IPS DF 19.7 (cell line): ENCODE results near the gene TP53BP1.
A peak's percentile ranks its signal among the peaks of the same experiment; 100 is the strongest.
"Not testable (repeated sequence)": the region's sequence is repeated elsewhere in the genome, so short reads cannot be mapped to it uniquely, and the experiment has no call there.

Experiments
- DNase-seq: peaks from one replicate; pipeline ENCODE4 v3.0.0-alpha.2; 2013; ENCODE audit warnings: low read depth, low spot score

TP53BP1 gene, protein sequence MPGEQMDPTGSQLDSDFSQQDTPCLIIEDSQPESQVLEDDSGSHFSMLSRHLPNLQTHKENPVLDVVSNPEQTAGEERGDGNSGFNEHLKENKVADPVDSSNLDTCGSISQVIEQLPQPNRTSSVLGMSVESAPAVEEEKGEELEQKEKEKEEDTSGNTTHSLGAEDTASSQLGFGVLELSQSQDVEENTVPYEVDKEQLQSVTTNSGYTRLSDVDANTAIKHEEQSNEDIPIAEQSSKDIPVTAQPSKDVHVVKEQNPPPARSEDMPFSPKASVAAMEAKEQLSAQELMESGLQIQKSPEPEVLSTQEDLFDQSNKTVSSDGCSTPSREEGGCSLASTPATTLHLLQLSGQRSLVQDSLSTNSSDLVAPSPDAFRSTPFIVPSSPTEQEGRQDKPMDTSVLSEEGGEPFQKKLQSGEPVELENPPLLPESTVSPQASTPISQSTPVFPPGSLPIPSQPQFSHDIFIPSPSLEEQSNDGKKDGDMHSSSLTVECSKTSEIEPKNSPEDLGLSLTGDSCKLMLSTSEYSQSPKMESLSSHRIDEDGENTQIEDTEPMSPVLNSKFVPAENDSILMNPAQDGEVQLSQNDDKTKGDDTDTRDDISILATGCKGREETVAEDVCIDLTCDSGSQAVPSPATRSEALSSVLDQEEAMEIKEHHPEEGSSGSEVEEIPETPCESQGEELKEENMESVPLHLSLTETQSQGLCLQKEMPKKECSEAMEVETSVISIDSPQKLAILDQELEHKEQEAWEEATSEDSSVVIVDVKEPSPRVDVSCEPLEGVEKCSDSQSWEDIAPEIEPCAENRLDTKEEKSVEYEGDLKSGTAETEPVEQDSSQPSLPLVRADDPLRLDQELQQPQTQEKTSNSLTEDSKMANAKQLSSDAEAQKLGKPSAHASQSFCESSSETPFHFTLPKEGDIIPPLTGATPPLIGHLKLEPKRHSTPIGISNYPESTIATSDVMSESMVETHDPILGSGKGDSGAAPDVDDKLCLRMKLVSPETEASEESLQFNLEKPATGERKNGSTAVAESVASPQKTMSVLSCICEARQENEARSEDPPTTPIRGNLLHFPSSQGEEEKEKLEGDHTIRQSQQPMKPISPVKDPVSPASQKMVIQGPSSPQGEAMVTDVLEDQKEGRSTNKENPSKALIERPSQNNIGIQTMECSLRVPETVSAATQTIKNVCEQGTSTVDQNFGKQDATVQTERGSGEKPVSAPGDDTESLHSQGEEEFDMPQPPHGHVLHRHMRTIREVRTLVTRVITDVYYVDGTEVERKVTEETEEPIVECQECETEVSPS (N-terminal part only)

DNA sequence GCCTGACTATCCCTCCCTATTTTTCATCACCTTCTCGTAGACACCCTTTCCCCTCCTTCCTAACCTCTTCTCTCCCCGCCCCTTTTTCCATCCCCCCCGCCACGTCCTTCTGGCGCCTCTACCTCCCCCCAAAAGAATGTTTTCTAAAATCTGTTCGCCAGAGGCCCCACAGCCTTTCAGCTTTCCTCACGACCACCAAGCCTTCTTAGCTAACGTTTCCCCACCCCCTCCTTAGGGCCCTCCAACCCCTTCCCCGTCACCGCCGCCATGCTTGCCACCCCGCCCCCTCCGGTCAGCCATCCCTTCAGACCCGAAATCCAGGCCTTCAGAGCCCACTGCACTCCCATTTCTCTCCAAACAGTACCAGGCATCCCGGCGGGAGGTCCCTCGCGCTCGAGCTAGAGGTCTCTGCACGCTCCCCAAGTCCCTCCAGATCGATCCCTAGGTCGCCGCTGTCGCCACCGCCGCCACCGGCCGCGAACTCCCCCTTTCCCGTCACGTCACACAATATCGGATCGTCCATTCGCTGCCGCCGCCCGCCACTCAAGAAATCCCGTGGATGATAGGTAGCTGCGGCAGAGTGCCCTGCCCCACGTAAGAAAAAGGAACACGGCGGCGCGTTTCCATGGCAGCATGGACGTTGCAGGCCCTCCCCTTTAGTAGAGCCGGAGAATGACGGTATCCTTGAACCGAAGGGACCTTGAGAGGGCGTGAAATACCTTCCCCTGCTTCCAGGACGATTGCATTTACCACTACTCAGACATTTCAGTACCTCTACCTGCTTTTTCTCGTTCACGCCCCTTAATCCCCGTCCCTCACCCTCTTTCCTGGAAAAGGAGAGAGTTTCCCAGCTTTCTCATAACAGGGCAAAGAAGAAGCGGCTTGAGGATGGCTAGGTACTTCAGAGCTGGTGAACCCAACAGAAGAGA, at the start of gene TP53BP1:
Gene TP53BP1 (minus strand): TSS at position 484 of the 929 bp plus-strand sequence. CDS start 113 bp downstream, at position 371.
- peak; percentile 93 for DNase-seq

DNA sequence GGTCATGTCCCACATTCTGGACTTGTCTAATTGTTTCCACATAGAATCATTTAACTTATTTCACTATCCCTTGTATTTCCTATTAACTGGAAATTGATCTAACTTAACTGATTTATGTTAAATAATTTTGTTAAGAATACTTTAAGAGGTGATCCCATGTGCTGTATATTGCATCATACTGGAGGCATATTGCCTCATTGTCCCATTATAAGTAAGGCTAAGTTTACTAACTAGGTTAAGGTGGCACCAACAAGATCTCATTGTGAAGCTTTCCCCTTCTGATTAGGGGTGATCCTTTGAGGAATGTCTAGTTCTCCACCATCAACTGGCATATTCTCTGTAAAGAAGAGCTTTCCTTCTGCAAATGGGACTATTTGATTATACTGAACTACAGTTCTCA, 48.8 kb upstream of the TP53BP1 start:
- no peak for DNase-seq

DNA sequence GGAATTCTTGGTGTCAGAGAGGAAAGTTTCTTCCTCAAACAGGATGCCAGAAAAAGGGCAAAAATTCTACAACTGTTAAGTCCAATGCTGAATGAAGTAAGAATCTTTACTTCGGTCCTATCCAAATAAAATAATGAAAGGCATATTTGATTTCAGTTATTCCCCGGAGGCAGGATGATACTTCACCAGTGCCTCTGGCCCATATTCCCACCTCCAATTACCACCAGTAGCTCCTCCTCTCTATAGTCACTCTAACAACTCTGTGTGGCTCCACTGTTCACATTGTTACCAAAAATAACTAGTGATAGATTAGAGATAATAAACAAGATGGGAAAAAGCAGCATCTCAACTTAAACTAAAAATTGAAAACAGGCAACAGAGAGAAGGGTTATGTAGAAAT, 45.1 kb upstream of the TP53BP1 start:
- DNase-seq = no peak

DNA sequence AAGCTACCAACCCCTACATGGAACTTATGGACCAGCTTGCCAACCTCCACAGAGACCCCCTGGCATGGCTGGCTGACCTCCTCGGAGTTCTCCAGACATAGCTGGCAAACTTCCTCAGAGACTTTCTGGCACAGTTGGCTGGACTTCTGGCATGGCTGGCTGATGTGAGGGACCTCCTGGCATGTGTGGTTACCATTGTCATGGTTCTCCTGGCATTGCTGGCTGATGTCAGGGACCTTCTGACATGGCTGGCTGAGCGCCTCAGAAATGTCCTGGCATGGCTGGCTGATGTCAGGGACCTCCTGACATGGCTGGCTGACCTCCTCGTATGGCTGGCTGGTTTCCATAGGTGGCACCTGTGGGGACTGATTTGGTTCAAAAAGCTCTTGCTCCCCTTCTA, 41.9 kb upstream of the TP53BP1 start:
- DNase-seq = no peak

DNA sequence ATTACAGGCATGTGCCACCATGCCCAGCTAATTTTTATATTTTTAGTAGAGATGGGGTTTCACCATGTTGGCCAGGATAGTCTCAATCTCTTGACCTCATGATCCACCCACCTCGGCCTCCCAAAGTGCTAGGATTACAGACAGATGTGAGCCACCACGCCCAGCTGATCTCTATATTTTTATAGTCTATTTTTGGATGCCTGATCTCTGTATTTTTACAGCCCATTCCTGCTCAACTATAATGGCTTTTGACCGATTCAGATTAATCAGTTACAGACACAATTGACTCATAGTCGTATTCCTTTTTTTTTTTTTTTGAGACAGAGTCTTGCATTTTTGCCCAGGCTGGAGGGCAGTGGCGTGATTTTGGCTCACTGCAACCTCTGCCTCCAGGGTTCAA, 39.9 kb upstream of the TP53BP1 start:
- DNase-seq = not testable (repeated sequence)

DNA sequence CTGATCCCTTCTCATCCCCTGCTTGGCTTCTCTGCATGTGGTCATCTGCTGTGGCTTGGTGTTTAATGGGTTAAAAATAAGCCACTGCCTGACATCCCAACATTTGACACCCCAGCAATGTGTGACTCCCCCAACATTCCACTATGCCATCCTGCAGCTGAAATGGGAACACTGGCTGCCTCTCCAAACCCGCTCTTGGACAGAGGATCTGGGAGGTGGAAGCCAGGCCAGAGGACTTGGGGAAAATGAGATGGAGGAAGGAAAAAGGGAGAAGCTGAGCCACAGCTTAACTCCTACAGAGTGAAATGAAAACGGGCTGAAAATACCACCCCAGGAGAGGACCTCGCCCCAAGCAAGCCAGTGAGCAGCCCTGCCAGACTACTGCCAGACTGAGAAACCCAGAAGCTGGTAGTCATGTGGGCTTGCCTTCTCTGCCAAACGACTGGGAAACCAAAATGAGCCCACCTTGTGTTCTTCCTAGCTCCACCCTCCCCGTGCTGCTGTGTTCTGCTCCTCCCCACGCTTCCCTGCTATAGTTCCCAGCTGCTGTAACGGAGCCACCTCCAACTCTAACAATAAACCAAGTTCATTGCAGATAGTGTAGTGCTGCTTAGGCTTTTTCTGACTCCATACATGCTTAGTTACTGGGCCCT, 38.2 kb upstream of the TP53BP1 start:
- DNase-seq = no peak

DNA sequence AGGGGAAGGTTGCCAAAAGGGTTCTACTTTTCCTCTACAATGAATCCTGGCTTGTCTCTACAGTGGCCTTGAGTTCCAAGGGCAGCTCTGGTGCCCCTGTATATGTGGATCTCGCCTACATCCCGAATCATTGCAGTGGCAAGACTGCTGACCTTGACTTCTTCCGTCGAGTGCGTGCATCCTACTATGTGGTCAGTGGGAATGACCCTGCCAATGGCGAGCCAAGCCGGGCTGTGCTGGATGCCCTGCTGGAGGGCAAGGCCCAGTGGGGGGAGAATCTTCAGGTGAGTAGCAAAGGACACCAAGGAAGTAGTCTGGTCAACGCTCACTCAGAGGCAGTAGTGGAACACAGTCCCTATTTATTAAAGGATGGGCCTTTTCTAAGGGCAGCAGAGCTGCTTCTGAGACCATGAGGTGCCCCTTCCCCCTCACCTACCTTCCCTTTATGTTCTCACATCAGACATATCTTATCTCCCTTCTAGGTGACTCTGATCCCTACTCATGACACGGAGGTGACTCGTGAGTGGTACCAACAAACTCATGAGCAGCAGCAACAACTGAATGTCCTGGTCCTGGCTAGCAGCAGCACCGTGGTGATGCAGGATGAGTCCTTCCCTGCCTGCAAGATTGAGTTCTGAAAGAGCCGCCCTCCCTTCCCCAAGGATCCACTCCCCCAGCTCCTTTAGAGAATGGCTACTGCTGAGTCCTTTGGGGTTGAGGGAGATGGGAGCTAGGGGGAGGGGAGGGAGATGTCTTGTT, 36.8 kb upstream of the TP53BP1 start:
- DNase-seq = no peak

DNA sequence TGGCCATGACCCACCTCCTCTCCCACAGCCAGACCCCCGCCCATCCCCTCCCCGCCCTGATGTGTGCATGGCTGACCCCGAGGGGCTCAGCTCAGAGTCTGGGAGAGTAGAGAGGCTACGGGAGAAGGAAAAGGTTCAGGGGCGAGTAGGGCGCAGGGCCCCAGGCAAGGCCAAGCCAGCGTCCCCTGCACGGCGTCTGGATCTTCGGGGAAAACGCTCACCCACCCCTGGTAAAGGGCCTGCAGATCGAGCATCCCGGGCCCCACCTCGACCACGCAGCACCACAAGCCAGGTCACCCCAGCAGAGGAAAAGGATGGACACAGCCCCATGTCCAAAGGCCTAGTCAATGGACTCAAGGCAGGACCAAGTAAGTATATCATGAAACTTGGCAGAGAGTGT, 36.2 kb upstream of the TP53BP1 start:
- DNase-seq = no peak

DNA sequence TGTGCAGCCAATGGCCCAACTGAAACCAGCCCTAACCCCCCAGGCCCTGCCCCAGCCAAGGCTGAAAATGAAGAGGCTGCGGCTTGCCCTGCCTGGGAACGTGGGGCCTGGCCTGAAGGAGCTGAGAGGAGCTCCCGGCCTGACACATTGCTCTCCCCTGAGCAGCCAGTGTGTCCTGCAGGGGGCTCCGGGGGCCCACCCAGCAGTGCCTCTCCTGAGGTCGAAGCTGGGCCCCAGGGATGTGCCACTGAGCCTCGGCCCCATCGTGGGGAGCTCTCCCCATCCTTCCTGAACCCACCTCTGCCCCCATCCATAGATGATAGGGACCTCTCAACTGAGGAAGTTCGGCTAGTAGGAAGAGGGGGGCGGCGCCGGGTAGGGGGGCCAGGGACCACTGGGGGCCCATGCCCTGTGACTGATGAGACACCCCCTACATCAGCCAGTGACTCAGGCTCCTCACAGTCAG, 35.6 kb upstream of the TP53BP1 start:
- DNase-seq = no peak

DNA sequence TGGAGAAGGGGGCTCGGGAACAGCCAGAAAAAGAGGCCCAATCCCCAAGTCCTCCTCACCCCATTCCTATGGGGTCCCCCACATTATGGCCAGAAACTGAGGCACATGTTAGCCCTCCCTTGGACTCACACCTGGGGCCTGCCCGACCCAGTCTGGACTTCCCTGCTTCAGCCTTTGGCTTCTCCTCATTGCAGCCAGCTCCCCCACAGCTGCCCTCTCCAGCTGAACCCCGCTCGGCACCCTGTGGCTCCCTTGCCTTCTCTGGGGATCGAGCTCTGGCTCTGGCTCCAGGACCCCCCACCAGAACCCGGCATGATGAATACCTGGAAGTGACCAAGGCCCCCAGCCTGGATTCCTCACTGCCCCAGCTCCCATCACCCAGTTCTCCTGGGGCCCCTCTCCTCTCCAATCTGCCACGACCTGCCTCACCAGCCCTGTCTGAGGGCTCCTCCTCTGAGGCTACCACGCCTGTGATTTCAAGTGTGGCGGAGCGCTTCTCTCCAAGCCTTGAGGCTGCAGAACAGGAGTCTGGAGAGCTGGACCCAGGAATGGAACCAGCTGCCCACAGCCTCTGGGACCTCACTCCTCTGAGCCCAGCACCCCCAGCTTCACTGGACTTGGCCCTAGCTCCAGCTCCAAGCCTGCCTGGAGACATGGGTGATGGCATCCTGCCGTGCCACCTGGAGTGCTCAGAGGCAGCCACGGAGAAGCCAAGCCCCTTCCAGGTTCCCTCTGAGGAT, 35.0 kb upstream of the TP53BP1 start:
- DNase-seq = no peak

DNA sequence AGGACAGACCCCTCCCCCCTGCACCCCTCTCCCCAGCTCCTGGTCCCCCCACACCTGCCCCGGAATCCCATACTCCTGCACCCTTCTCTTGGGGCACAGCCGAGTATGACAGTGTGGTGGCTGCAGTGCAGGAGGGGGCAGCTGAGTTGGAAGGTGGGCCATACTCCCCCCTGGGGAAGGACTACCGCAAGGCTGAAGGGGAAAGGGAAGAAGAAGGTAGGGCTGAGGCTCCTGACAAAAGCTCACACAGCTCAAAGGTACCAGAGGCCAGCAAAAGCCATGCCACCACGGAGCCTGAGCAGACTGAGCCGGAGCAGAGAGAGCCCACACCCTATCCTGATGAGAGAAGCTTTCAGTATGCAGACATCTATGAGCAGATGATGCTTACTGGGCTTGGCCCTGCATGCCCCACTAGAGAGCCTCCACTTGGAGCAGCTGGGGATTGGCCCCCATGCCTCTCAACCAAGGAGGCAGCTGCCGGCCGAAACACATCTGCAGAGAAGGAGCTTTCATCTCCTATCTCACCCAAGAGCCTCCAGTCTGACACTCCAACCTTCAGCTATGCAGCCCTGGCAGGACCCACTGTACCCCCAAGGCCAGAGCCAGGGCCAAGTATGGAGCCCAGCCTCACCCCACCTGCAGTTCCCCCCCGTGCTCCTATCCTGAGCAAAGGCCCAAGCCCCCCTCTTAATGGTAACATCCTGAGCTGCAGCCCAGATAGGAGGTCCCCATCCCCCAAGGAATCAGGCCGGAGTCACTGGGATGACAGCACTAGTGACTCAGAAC, 34.3 kb upstream of the TP53BP1 start:
- DNase-seq = no peak

DNA sequence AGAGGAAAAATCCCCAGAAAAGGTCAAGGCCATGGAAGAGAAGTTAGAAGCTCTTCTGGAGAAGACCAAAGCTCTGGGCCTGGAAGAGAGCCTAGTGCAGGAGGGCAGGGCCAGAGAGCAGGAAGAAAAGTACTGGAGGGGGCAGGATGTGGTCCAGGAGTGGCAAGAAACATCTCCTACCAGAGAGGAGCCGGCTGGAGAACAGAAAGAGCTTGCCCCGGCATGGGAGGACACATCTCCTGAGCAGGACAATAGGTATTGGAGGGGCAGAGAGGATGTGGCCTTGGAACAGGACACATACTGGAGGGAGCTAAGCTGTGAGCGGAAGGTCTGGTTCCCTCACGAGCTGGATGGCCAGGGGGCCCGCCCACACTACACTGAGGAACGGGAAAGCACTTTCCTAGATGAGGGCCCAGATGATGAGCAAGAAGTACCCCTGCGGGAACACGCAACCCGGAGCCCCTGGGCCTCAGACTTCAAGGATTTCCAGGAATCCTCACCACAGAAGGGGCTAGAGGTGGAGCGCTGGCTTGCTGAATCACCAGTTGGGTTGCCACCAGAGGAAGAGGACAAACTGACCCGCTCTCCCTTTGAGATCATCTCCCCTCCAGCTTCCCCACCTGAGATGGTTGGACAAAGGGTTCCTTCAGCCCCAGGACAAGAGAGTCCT, 33.4 kb upstream of the TP53BP1 start:
- no peak for DNase-seq

DNA sequence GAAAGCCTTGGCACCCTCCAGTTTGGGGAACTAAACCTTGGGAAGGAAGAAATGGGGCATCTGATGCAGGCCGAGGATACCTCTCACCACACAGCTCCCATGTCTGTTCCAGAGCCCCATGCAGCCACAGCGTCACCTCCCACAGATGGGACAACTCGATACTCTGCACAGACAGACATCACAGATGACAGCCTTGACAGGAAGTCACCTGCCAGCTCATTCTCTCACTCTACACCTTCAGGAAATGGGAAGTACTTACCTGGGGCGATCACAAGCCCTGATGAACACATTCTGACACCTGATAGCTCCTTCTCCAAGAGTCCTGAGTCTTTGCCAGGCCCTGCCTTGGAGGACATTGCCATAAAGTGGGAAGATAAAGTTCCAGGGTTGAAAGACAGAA, 32.2 kb upstream of the TP53BP1 start:
- DNase-seq = no peak

DNA sequence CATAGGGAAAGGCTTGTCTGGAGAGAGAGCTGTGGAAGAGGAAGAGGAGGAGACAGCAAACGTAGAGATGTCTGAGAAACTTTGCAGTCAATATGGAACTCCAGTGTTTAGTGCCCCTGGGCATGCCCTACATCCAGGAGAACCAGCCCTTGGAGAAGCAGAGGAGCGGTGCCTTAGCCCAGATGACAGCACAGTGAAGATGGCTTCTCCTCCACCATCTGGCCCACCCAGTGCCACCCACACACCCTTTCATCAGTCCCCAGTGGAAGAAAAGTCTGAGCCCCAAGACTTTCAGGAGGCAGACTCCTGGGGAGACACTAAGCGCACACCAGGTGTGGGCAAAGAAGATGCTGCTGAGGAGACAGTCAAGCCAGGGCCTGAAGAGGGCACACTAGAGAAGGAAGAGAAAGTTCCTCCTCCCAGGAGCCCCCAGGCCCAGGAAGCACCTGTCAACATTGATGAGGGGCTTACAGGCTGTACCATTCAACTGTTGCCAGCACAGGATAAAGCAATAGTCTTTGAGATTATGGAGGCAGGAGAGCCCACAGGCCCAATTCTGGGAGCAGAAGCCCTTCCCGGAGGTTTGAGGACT, 31.4 kb upstream of the TP53BP1 start:
- no peak for DNase-seq

DNA sequence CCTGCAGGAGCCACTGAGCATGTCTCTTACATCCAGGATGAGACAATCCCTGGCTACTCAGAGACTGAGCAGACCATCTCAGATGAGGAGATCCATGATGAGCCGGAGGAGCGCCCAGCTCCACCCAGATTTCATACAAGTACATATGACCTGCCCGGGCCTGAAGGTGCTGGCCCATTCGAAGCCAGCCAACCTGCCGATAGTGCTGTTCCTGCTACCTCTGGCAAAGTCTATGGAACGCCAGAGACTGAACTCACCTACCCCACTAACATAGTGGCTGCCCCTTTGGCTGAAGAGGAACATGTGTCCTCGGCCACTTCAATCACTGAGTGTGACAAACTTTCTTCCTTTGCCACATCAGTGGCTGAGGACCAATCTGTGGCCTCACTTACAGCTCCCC, 30.7 kb upstream of the TP53BP1 start:
- DNase-seq = no peak

DNA sequence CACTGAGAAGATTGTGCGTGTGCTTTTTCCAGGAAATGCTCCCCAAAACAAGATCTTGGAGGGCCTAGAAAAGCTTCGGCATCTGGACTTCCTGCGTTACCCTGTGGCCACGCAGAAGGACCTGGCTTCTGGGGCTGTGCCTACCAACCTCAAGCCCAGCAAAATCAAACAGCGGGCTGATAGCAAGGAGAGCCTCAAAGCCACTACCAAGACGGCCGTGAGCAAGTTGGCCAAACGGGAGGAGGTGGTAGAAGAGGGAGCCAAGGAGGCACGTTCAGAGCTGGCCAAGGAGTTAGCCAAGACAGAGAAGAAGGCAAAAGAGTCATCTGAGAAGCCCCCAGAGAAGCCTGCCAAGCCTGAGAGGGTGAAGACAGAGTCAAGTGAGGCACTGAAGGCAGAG, 29.3 kb upstream of the TP53BP1 start:
- DNase-seq = no peak

DNA sequence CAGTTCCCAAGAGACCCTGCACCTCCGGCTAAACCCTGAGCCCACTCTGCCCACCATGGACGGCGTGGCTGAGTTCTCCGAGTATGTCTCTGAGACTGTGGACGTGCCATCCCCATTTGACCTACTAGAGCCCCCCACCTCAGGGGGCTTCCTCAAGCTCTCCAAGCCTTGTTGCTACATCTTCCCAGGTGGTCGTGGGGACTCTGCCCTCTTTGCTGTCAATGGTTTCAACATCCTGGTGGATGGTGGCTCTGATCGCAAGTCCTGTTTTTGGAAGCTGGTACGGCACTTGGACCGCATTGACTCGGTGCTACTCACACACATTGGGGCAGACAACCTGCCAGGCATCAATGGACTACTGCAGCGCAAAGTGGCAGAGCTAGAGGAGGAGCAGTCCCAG, 28.5 kb upstream of the TP53BP1 start:
- DNase-seq = no peak
